OCI-LY1 (cell line): ENCODE results near the gene UNG.
"Not testable (repeated sequence)": the region's sequence is repeated elsewhere in the genome, so short reads cannot be mapped to it uniquely, and the experiment has no call there.

Experiments used
- H2AFZ ChIP-seq: fragments of 200-600 bp; sonication (generic), shearing (Covaris generic); 2 replicates; pipeline ENCODE4 v1.6.0; 2014; ENCODE audit warnings: antibody characterized with exemption, mild to moderate bottlenecking, low read length
- H3F3A ChIP-seq: fragments of 200-600 bp; sonication (generic), shearing (Covaris generic); 2 replicates; pipeline ENCODE4 v1.6.0; 2014; ENCODE audit warnings: mild to moderate bottlenecking, antibody characterized with exemption, low read length, moderate library complexity; ENCODE audit not compliant: insufficient read depth
- H3K27ac ChIP-seq: fragments of 200-600 bp; sonication (generic); 2 replicates; pipeline ENCODE4 v1.5.1; 2014; ENCODE audit warnings: low read length, mixed run types, mild to moderate bottlenecking, low read depth; ENCODE audit not compliant: poor library complexity, severe bottlenecking
- H3K27me3 ChIP-seq: fragments of 200-600 bp; sonication (generic); 2 replicates; pipeline ENCODE4 v1.6.0; 2014; ENCODE audit warnings: antibody characterized with exemption, mild to moderate bottlenecking, low read length, moderate library complexity; ENCODE audit not compliant: insufficient read depth
- H3K36me3 ChIP-seq: fragments of 200-600 bp; sonication (generic); 2 replicates; pipeline ENCODE4 v1.6.1; 2014; ENCODE audit warnings: mild to moderate bottlenecking, antibody characterized with exemption, low read length, moderate library complexity, mixed read lengths; ENCODE audit not compliant: insufficient read depth
- H3K4me1 ChIP-seq: fragments of 200-600 bp; sonication (generic); 2 replicates; pipeline ENCODE4 v1.5.1; 2014; ENCODE audit warnings: mild to moderate bottlenecking, low read length, moderate library complexity; ENCODE audit not compliant: insufficient read depth, severe bottlenecking
- H3K4me2 ChIP-seq: fragments of 200-600 bp; sonication (generic), shearing (Covaris generic); 2 replicates; pipeline ENCODE4 v1.6.1; 2014; ENCODE audit warnings: low read length
- H3K4me3 ChIP-seq: fragments of 200-600 bp; sonication (generic); 2 replicates; pipeline ENCODE4 v1.5.1; 2014; ENCODE audit warnings: low read length, low read depth, mild to moderate bottlenecking, mixed read lengths; ENCODE audit not compliant: poor library complexity, severe bottlenecking
- H3K79me2 ChIP-seq: fragments of 200-600 bp; shearing (Covaris generic); 2 replicates; pipeline ENCODE4 v1.6.1; 2016; ENCODE audit warnings: mixed run types, low read length, mixed read lengths; ENCODE audit not compliant: insufficient read depth
- H3K9ac ChIP-seq: fragments of 200-600 bp; sonication (generic), shearing (Covaris generic); 2 replicates; pipeline ENCODE4 v1.6.1; 2014; ENCODE audit warnings: mild to moderate bottlenecking, low read length, mixed read lengths
- H3K9me2 ChIP-seq: fragments of 200-600 bp; sonication (generic), shearing (Covaris generic); 2 replicates; pipeline ENCODE4 v1.6.1; 2014; ENCODE audit warnings: low read depth, mild to moderate bottlenecking, low read length, mixed read lengths
- H3K9me3 ChIP-seq: fragments of 200-600 bp; shearing (Covaris generic); 2 replicates; pipeline ENCODE4 v1.6.1; 2014; ENCODE audit warnings: low read length, mixed read lengths
- H4K20me1 ChIP-seq: fragments of 200-600 bp; sonication (generic), shearing (Covaris generic); 2 replicates; pipeline ENCODE4 v1.6.0; 2016; ENCODE audit warnings: mild to moderate bottlenecking, low read length; ENCODE audit not compliant: insufficient read depth
- EZH2 ChIP-seq: fragments of 200-600 bp; sonication (generic), shearing (Covaris generic); IDR thresholded peaks from 2 replicates; pipeline ENCODE4 v1.8.0; 2017; ENCODE audit warnings: borderline replicate concordance, mixed run types, mild to moderate bottlenecking, antibody characterized with exemption, low read length, moderate library complexity, mixed read lengths
- TF ChIP-seq, protein P1 (sequence below): fragments of 200-600 bp; sonication (generic), shearing (Covaris generic); IDR thresholded peaks from 2 replicates; pipeline ENCODE4 v1.5.1; 2017; ENCODE audit warnings: mild to moderate bottlenecking, antibody characterized with exemption, low read length, moderate library complexity, mixed read lengths

The UNG gene

DNA sequence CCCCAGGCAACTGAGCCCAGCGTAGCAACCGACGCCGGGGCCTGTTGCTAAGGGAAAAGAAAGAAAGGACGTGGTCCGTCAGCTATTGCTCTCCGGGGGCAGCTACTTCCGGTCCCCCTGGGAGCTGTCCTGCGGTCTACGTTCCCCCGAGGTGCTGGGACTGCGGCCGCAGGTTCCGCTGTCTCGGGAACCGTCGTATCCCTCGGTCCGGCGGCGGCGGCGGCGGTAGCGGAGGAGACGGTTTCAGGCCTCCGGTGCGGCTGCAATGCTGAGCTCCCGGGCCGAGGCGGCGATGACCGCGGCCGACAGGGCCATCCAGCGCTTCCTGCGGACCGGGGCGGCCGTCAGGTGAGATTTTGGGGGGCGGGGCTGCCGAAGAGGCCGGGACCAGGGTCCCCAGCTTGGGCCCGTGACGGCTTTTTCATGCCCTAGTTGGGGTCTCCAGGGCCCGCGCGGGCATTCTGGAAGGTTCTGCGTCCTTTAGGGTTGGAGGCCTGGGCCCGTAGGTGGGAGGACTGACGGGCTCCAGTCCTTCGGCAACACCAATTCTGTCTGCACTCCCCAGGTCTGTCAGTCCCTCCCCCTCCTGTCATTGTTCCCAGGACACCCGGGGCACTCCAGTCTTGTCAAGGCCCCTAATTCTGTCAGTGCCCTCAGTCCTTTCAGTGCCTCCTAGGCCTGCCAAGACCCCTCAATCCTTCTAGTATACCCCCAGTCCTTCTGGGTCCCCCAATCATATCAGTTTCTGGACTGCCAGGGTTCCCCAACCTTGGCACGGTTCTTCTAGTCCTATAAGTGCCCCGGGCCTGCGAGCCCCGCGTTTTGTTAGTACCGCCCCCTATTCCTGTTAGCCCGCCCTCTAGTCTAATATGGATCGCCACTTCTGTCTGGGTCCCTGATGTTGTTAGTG, 44.7 kb upstream of the UNG start, which contains the start of gene USP30:
USP30 (plus strand) TSS at position 163 of the 910 bp plus-strand sequence; CDS start at position 266, 103 bp downstream.
- Histone ChIP-seq H3K36me3 (no peaks in the 10 kb centered on the region), H3F3A (no peaks in the 10 kb centered on the region), H3K9ac (peak within 1 kb of the TSS; percentile 86), H3K4me3 (peak within 1 kb of the TSS; percentile 95), H3K4me2 (peak within 1 kb of the TSS; percentile 81), H3K9me2 (no peaks in the 10 kb centered on the region), H3K79me2 (no peaks in the 10 kb centered on the region), H3K27ac (peak within 1 kb of the TSS; percentile 52), H2AFZ (no peak within 1 kb of the TSS), H3K4me1 (peaks cover 16% of the 10 kb centered on the region), H3K27me3 (no peaks in the 10 kb centered on the region), H4K20me1 (no peaks in the 10 kb centered on the region), H3K9me3 (no peaks in the 10 kb centered on the region)
- no peak for TF ChIP-seq EZH2

DNA sequence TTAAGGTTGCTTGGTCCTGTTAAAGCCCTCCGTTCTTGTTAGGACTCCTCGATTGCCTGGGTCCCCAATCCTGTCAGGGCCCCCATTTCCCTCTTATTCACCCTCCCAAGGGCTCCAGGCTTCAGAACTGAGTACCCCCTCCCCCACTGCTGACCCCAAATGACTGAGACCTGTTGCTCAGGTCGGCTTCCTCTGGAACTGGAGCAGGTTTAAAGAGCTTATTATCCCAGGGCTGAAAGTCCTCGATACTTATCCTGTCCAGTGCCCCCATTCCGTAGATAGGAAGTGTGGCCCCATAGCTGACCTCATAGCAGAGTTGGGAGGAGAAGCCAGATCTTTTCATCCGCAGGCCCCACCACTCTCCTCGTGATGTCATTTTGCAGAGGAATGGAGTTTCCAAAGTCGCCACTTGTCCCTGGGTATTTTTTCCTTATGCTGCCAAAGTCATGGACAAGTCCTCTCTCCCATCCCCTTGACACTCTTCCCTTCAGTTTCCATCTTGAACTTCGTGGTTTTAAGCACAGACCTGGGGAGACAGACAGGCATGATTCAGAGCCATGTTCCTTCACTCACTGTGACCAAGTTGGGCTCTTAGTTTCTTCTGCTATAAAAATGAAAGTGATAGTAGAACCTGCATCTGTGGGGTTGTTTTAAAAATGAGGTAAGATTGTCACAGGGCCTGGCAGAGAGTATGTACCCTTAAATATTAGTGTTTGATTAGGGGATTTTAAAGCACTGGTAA, 43.8 kb upstream of the UNG start:
- no peaks in the 10 kb centered on the region for H4K20me1 ChIP-seq
- TF ChIP-seq, protein P1, sequence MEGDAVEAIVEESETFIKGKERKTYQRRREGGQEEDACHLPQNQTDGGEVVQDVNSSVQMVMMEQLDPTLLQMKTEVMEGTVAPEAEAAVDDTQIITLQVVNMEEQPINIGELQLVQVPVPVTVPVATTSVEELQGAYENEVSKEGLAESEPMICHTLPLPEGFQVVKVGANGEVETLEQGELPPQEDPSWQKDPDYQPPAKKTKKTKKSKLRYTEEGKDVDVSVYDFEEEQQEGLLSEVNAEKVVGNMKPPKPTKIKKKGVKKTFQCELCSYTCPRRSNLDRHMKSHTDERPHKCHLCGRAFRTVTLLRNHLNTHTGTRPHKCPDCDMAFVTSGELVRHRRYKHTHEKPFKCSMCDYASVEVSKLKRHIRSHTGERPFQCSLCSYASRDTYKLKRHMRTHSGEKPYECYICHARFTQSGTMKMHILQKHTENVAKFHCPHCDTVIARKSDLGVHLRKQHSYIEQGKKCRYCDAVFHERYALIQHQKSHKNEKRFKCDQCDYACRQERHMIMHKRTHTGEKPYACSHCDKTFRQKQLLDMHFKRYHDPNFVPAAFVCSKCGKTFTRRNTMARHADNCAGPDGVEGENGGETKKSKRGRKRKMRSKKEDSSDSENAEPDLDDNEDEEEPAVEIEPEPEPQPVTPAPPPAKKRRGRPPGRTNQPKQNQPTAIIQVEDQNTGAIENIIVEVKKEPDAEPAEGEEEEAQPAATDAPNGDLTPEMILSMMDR, result no peak
- TF ChIP-seq EZH2, result no peak

DNA sequence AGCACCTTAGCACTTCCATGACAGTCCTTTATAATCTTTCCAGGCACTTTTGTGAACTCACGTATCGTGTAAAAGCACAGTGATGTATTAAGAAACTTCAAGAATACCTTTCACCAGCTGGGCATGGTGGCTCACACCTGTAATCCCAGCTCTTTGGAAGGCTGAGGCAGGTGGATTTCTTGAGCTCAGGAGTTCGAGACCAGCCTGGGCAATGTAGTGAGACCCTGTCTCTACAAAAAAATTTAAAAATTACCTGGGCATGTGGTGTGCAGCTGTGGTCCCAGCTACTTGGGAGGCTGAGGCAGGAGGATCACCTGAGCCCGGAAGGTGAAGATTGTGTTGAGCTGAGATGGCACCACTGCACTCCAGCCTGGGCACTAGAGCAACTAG, 43.3 kb upstream of the UNG start:
- peak overlapping the region; percentile 81 for H3K4me2 ChIP-seq
- H2AFZ ChIP-seq, H3K36me3 ChIP-seq, H3K27ac ChIP-seq, H3K79me2 ChIP-seq, H3K9me3 ChIP-seq, H4K20me1 ChIP-seq, H3K9me2 ChIP-seq, H3F3A ChIP-seq, H3K27me3 ChIP-seq: not testable (repeated sequence)
- peak overlapping the region; percentile 95 for H3K4me3 ChIP-seq
- H3K4me1 ChIP-seq, result peaks cover 16% of the 10 kb centered on the region
- peak overlapping the region; percentile 86; the same call in 1 of the 2 replicates for H3K9ac ChIP-seq

More for the DNA sequence above, 43.8 kb upstream of the UNG start:
- peaks cover 16% of the 10 kb centered on the region for H3K4me1 ChIP-seq
- no peaks in the 10 kb centered on the region for H3K9me3 ChIP-seq
- no peak overlapping the region for H2AFZ ChIP-seq
- peak overlapping the region; percentile 81 for H3K4me2 ChIP-seq
- no peaks in the 10 kb centered on the region for H3K79me2 ChIP-seq
- no peaks in the 10 kb centered on the region for H3K9me2 ChIP-seq
- H3K36me3 ChIP-seq, result no peaks in the 10 kb centered on the region
- peak overlapping the region; percentile 95 for H3K4me3 ChIP-seq
- H3K27ac ChIP-seq, result peak overlapping the region; percentile 52
- H3K27me3 ChIP-seq, result no peaks in the 10 kb centered on the region
- H3F3A ChIP-seq, result no peaks in the 10 kb centered on the region
- peak overlapping the region; percentile 86 for H3K9ac ChIP-seq

DNA sequence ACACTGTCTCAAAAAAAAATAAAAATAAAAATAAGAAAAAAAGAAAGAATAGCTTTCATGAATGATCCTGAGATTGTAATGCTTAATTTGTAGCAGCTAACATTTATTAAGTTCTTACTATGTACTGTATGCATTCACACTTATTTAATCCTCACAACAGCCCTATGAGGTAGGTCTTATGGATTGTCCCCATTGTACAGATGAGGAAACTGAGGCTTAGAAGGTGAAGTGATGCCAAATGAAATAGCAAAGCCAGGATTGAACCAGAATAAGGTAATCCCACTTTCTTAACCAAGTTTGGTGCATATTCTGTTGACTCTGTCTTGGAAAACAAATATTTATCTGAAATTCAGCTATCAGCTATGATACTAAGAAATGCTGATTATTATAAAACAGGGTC, 42.9 kb upstream of the UNG start:
- Histone ChIP-seq H3K27ac (no peak overlapping the region), H3K4me3 (no peak overlapping the region), H3K4me1 (peaks cover 16% of the 10 kb centered on the region)

More for the DNA sequence above, 42.9 kb upstream of the UNG start:
- no peaks in the 10 kb centered on the region for H3K27me3 ChIP-seq
- H3K9me3 ChIP-seq, result no peaks in the 10 kb centered on the region
- no peak overlapping the region for H3K4me2 ChIP-seq
- no peaks in the 10 kb centered on the region for H3K79me2 ChIP-seq
- no peak overlapping the region for H2AFZ ChIP-seq
- H3F3A ChIP-seq, result no peaks in the 10 kb centered on the region
- no peaks in the 10 kb centered on the region for H3K9me2 ChIP-seq
- TF ChIP-seq EZH2, result no peak
- TF ChIP-seq, protein P1, result no peak
- no peak overlapping the region for H3K9ac ChIP-seq
- H4K20me1 ChIP-seq, result no peaks in the 10 kb centered on the region
- H3K36me3 ChIP-seq, result no peaks in the 10 kb centered on the region
